SK-N-SH (cell line): ENCODE results near the gene ITIH1.

Source experiments
- CTCF ChIP-seq: fragments of 200-600 bp; sonication (generic); IDR thresholded peaks from 2 replicates; pipeline ENCODE4 v1.6.1; 2017; ENCODE audit warnings: antibody characterized with exemption, mild to moderate bottlenecking, moderate library complexity
- JUND ChIP-seq: IDR thresholded peaks from 2 replicates; pipeline ENCODE4 v1.4.0; 2012
- MXI1 ChIP-seq: IDR thresholded peaks from 2 replicates; pipeline ENCODE4 v1.6.1; 2012; ENCODE audit warnings: mild to moderate bottlenecking, low read depth, low read length, improper control_type of control experiment
- NFIC ChIP-seq: IDR thresholded peaks from 2 replicates; pipeline ENCODE4 v1.4.0; 2012; ENCODE audit warnings: borderline replicate concordance
- PBX3 ChIP-seq: IDR thresholded peaks from 2 replicates; pipeline ENCODE4; 2012
- POLR2AphosphoS5 ChIP-seq: IDR thresholded peaks from 2 replicates; pipeline ENCODE4 v1.6.1; 2012; ENCODE audit warnings: low read depth, low read length
- RAD21 ChIP-seq: IDR thresholded peaks from 2 replicates; pipeline ENCODE4 v1.6.1; 2012; ENCODE audit warnings: mild to moderate bottlenecking, low read length
- REST ChIP-seq: IDR thresholded peaks from 2 replicates; pipeline ENCODE4 v1.6.1; 2012; ENCODE audit warnings: mild to moderate bottlenecking, low read depth, low read length, moderate library complexity
- SMC3 ChIP-seq: IDR thresholded peaks from 2 replicates; pipeline ENCODE4 v1.6.1; 2012; ENCODE audit warnings: low read depth, low read length, improper control_type of control experiment
- YY1 ChIP-seq: IDR thresholded peaks from 2 replicates; pipeline ENCODE4 v1.4.0; 2012; ENCODE audit warnings: low read depth, mild to moderate bottlenecking

GRCh38 chr3:52817221-52817620, 39.8 kb downstream of the ITIH1 start:
- TF ChIP-seq CTCF (no peak), YY1 (no peak), MXI1 (no peak), NFIC (no peak), SMC3 (no peak), PBX3 (no peak), REST (no peak), POLR2AphosphoS5 (no peak), RAD21 (no peak), JUND (no peak)
